SK-N-SH treated with all-trans-retinoic acid at 6 μM for 48 hours (cell line): ENCODE results near the gene MACROH2A2.

ENCODE experiments used
- GLIS3 ChIP-seq: fragments of 250-450 bp; sonication (Bioruptor Pico); IDR thresholded peaks from 2 replicates; pipeline ENCODE4 v1.5.0; 2020; ENCODE audit warnings: mild to moderate bottlenecking, moderate library complexity
- PATZ1 ChIP-seq: fragments of 250-450 bp; sonication (Bioruptor Pico); IDR thresholded peaks from 2 replicates; pipeline ENCODE4 v1.8.0; 2020; ENCODE audit warnings: mild to moderate bottlenecking, moderate library complexity, borderline replicate concordance
- PPARA ChIP-seq: fragments of 250-450 bp; sonication (Bioruptor Pico); IDR thresholded peaks from 2 replicates; pipeline ENCODE4 v1.5.0; 2020; ENCODE audit warnings: mild to moderate bottlenecking, borderline replicate concordance
- RARB ChIP-seq: fragments of 250-450 bp; sonication (Bioruptor Pico); IDR thresholded peaks from 2 replicates; pipeline ENCODE4 v1.8.0; 2021; ENCODE audit warnings: mild to moderate bottlenecking, moderate library complexity
- TOX ChIP-seq: fragments of 250-450 bp; sonication (Bioruptor Pico); IDR thresholded peaks from 2 replicates; pipeline ENCODE4 v1.8.0; 2021; ENCODE audit warnings: mild to moderate bottlenecking, moderate library complexity, borderline replicate concordance
- ZC3H10 ChIP-seq: fragments of 250-450 bp; sonication (Bioruptor Pico); IDR thresholded peaks from 2 replicates; pipeline ENCODE4 v1.5.1; 2021; ENCODE audit warnings: mild to moderate bottlenecking, moderate library complexity
- ZFP30 ChIP-seq: fragments of 450-650 bp; formaldehyde crosslinking; IDR thresholded peaks from 2 replicates; pipeline ENCODE4 v1.5.0; 2022; ENCODE audit warnings: mild to moderate bottlenecking, moderate library complexity
- TF ChIP-seq, protein P1 (sequence below): fragments of 250-450 bp; sonication (Bioruptor Pico); IDR thresholded peaks from 2 replicates; pipeline ENCODE4 v1.5.0; 2020; ENCODE audit warnings: mild to moderate bottlenecking, moderate library complexity

DNA sequence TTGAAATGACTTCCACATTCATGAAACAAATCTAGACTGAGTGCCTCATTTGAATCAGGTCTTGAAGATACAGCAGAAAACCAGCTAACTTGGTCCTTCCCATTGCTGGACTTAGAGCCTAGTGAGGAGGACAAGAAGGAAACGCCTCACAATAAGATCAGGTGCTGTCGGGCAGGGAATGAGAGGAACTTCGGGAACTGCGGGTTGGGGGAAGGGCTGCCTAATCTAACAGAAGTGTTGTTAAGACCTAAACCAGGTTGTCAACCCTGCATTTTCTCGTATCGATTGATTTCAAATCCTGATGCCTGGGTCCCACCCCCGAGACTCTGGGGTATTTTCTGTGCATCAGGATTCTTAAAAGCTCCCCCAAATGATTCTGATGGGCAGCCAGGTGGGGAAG lies 26.3 kb downstream of the MACROH2A2 start:
- no peak for TF ChIP-seq ZFP30 (CRISPR knock-in tag)
- no peak for TF ChIP-seq GLIS3 (CRISPR knock-in tag)
- TF ChIP-seq, protein P1, sequence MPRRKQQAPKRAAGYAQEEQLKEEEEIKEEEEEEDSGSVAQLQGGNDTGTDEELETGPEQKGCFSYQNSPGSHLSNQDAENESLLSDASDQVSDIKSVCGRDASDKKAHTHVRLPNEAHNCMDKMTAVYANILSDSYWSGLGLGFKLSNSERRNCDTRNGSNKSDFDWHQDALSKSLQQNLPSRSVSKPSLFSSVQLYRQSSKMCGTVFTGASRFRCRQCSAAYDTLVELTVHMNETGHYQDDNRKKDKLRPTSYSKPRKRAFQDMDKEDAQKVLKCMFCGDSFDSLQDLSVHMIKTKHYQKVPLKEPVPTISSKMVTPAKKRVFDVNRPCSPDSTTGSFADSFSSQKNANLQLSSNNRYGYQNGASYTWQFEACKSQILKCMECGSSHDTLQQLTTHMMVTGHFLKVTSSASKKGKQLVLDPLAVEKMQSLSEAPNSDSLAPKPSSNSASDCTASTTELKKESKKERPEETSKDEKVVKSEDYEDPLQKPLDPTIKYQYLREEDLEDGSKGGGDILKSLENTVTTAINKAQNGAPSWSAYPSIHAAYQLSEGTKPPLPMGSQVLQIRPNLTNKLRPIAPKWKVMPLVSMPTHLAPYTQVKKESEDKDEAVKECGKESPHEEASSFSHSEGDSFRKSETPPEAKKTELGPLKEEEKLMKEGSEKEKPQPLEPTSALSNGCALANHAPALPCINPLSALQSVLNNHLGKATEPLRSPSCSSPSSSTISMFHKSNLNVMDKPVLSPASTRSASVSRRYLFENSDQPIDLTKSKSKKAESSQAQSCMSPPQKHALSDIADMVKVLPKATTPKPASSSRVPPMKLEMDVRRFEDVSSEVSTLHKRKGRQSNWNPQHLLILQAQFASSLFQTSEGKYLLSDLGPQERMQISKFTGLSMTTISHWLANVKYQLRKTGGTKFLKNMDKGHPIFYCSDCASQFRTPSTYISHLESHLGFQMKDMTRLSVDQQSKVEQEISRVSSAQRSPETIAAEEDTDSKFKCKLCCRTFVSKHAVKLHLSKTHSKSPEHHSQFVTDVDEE (CRISPR knock-in tag): no peak
- TF ChIP-seq RARB (CRISPR knock-in tag): no peak
- TF ChIP-seq PPARA (CRISPR knock-in tag): no peak
- no peak for TF ChIP-seq PATZ1 (CRISPR knock-in tag)
- TF ChIP-seq ZC3H10 (CRISPR knock-in tag): no peak
- no peak for TF ChIP-seq TOX (CRISPR knock-in tag)
